Stimulated activated CD8-positive, alpha-beta memory T cell treated with anti-CD3 and anti-CD28 coated beads, Interleukin-7, amount 100 ng/mL, for 24 hours (primary cell): ENCODE data around the gene IFITM10.

ENCODE experiments used
- DNase-seq: peaks from one replicate; pipeline ENCODE4 v3.0.0-alpha.2; 2020; ENCODE audit warnings: low read depth

Gene IFITM10

GRCh38 chr11:1763796-1764661 is 13.6 kb upstream of the IFITM10 start, which contains the start of gene CTSD:
CTSD (minus strand) TSS chr11:1763927; CDS start chr11:1763859, 68 bp downstream.
- peak; percentile 84 for DNase-seq

GRCh38 chr11:1763336-1763795 is 13.0 kb upstream of the IFITM10 start:
- DNase-seq = no peak

GRCh38 chr11:1762537-1763302 is 12.3 kb upstream of the IFITM10 start:
- DNase-seq = no peak

- DNase-seq = no peak
Observed at GRCh38 chr11:1761857-1762536, 11.6 kb upstream of the IFITM10 start.

- DNase-seq = no peak
Observed at GRCh38 chr11:1761110-1761856, 10.9 kb upstream of the IFITM10 start.

GRCh38 chr11:1760351-1761109 is 10.1 kb upstream of the IFITM10 start:
- DNase-seq = no peak

- DNase-seq = no peak
Observed at GRCh38 chr11:1759851-1760220, 9.4 kb upstream of the IFITM10 start.

- DNase-seq = no peak
Observed at GRCh38 chr11:1759151-1759850, 8.9 kb upstream of the IFITM10 start.

- DNase-seq = no peak
Observed at GRCh38 chr11:1758611-1759150, 8.3 kb upstream of the IFITM10 start.

GRCh38 chr11:1757861-1758610 is 7.6 kb upstream of the IFITM10 start:
- no peak for DNase-seq

GRCh38 chr11:1756791-1757771 is 6.7 kb upstream of the IFITM10 start:
- DNase-seq = no peak

GRCh38 chr11:1755692-1756561 is 5.5 kb upstream of the IFITM10 start:
- DNase-seq = no peak

- DNase-seq = no peak
Observed at GRCh38 chr11:1755344-1755691, 4.9 kb upstream of the IFITM10 start.

GRCh38 chr11:1754376-1755150 is 4.2 kb upstream of the IFITM10 start:
- DNase-seq = no peak

- no peak for DNase-seq
Observed at GRCh38 chr11:1753929-1754305, 3.5 kb upstream of the IFITM10 start.

- DNase-seq = no peak
Observed at GRCh38 chr11:1753229-1753928, 3.0 kb upstream of the IFITM10 start.
